Panc1 (cell line): ENCODE measurements around the gene KLK12. TPM values are rescaled to one million over a fixed set of nuclear protein-coding genes. Genes with fewer than 3 reads are reported as not detected.

Source experiments
- ATAC-seq: fragments of 200-7000 bp; cut with Tn5 transposase; 2 replicates; pipeline ENCODE4 v1.9.1; 2020; ENCODE audit warnings: mild to moderate bottlenecking, moderate library complexity
- BruUV-seq: library from RNA; stranded (reverse); fragments of 400-500 nt; replicated peaks from 2 replicates; lab custom pipeline; 2021; lab: Mats Ljungman, UMichigan
- CTCF ChIA-PET: fragments of 300-600 bp; sonication (Branson Sonifier 250); formaldehyde crosslinking; loops from one replicate; lab custom pipeline; 2022; ENCODE audit warnings: antibody characterized with exemption; lab: Charles Lee
- POLR2A ChIA-PET: fragments of 300-600 bp; sonication (Branson Sonifier 250); formaldehyde crosslinking; loops from one replicate; lab custom pipeline; 2022; ENCODE audit warnings: antibody characterized with exemption; lab: Charles Lee
- DNase-seq: peaks from one replicate; pipeline ENCODE4 v3.0.0-alpha.2; 2010; ENCODE audit warnings: low read depth, low spot score
- H3K27ac ChIP-seq: 2 replicates; pipeline ENCODE4 v1.5.1; 2011; ENCODE audit warnings: mild to moderate bottlenecking, low read length, inconsistent platforms
- H3K27me3 ChIP-seq: fragments of 200-500 bp; sonication (Bioruptor generic); 2 replicates; pipeline ENCODE4 v1.6.0; 2014; ENCODE audit warnings: low read length, inconsistent platforms; ENCODE audit not compliant: control insufficient read depth, insufficient read depth
- H3K36me3 ChIP-seq: fragments of 200-500 bp; sonication (Bioruptor generic); 2 replicates; pipeline ENCODE4 v1.5.1; 2014; ENCODE audit warnings: inconsistent platforms, mild to moderate bottlenecking, low read length, moderate library complexity; ENCODE audit not compliant: control insufficient read depth, insufficient read depth
- H3K4me1 ChIP-seq: 2 replicates; pipeline ENCODE4 v1.5.1; 2011; ENCODE audit warnings: inconsistent platforms, mild to moderate bottlenecking, low read length, moderate library complexity; ENCODE audit not compliant: control insufficient read depth, insufficient read depth
- H3K4me3 ChIP-seq, 2 experiments: 2 replicates each; pipeline ENCODE4 v1.5.1; 2011 to 2012; ENCODE audit warnings: low read depth in 2 of 2, low read length in 2 of 2, mild to moderate bottlenecking in 2 of 2, inconsistent platforms in 1 of 2, moderate library complexity in 1 of 2
- H3K9me3 ChIP-seq: fragments of 200-500 bp; sonication (Bioruptor generic); 2 replicates; pipeline ENCODE4 v1.5.1; 2014; ENCODE audit warnings: low read depth, mild to moderate bottlenecking, inconsistent platforms, low read length, moderate library complexity; ENCODE audit not compliant: control insufficient read depth, insufficient read depth
- CTCF ChIP-seq: fragments of 450-650 bp; IDR thresholded peaks from 2 replicates; pipeline ENCODE4 v1.5.1; 2017; ENCODE audit warnings: mild to moderate bottlenecking
- POLR2AphosphoS5 ChIP-seq: IDR thresholded peaks from 2 replicates; pipeline ENCODE4 v1.6.1; 2012; ENCODE audit warnings: mild to moderate bottlenecking, low read depth, low read length, moderate library complexity
- REST ChIP-seq, 2 experiments: IDR thresholded peaks; 2 replicates each; pipeline ENCODE4 v1.6.1; 2011 to 2012; ENCODE audit warnings: low read depth in 2 of 2, control low read depth in 1 of 2, low read length in 1 of 2, mild to moderate bottlenecking in 1 of 2, moderate library complexity in 1 of 2; ENCODE audit not compliant: insufficient read depth in 1 of 2
- SIN3A ChIP-seq: IDR thresholded peaks from 2 replicates; pipeline ENCODE4 v1.6.1; 2012; ENCODE audit warnings: low read depth, mild to moderate bottlenecking, low read length, moderate library complexity, borderline replicate concordance; ENCODE audit not compliant: insufficient read depth
- TCF7L2 ChIP-seq: IDR thresholded peaks from 2 replicates; pipeline ENCODE4 v1.6.1; 2011; ENCODE audit warnings: mild to moderate bottlenecking, low read depth, low read length, inconsistent platforms
- in situ Hi-C: cut with HindIII; loops from 2 replicates; pipeline ENCODE4 v1.10.0; 2016; ENCODE audit warnings: low sequenced_read_pairs, low pct_unique_long_range_greater_than_20kb
- intact Hi-C: fragments of 100-400 bp; cut with micrococcal nuclease; formaldehyde crosslinking; loops from one replicate; pipeline ENCODE4 v1.10.0; 2022; ENCODE audit not compliant: unreplicated experiment
- total RNA-seq: library from RNA; stranded (reverse); gene quantifications from one replicate; pipeline ENCODE4 v1.2.1, GENCODE V29; 2021; ENCODE audit not compliant: unreplicated experiment

KLK12 gene
- total RNA-seq, 1 experiment from 2014 or later = not detected

- peaks cover 2% of the 10 kb centered on the region; the same call in 1 of the 2 replicates for H3K27me3 ChIP-seq
- no peak for DNase-seq
- no TSS peak for BruUV-seq
- no peak overlapping the region for H3K4me3 ChIP-seq
- H3K9me3 ChIP-seq = no peaks in the 10 kb centered on the region
- no peak overlapping the region for H3K27ac ChIP-seq
- POLR2A ChIA-PET = interaction anchor here (0.6 kb wide), 1 partner anchor 120 kb away, joined by 4 read pairs; no protein-coding TSS in a partner anchor
- H3K36me3 ChIP-seq = no peaks in the 10 kb centered on the region; the same call in 1 of the 2 replicates
- in situ Hi-C loops (no loop called here), intact Hi-C loops (loop anchor here (2.0 kb wide), 1 partner anchor 85 kb away; no protein-coding TSS in a partner anchor)
- CTCF ChIA-PET = interaction anchor here (2.3 kb wide), 1 partner anchor 87 kb away, joined by 15 read pairs; no protein-coding TSS in a partner anchor
- no peak for ATAC-seq
- TF ChIP-seq SIN3A (no peak), CTCF (no peak), POLR2AphosphoS5 (no peak), REST (IDR thresholded peaks at IDR 0.05; ENCODE audit: insufficient read depth in 1 of 2, low read depth in 2 of 2, low read length in 1 of 2) (no peak), TCF7L2 (no peak)
- no peaks in the 10 kb centered on the region; the same call in 1 of the 2 replicates for H3K4me1 ChIP-seq
Measured at GRCh38 chr19:51015691-51016267, 19.0 kb downstream of the KLK12 start.

- ChIA-PET POLR2A (no interaction called here), CTCF (no interaction called here)
- intact Hi-C loops (loop anchor here (2.0 kb wide), 1 partner anchor 83 kb away; no protein-coding TSS in a partner anchor), in situ Hi-C loops (no loop called here)
- H3K27ac ChIP-seq = no peak overlapping the region
- TF ChIP-seq TCF7L2 = no peak
- H3K27me3 ChIP-seq = peaks cover 2% of the 10 kb centered on the region; the same call in 1 of the 2 replicates
- no peak for DNase-seq
- ATAC-seq = no peak
- no peak overlapping the region for H3K4me3 ChIP-seq
- no peaks in the 10 kb centered on the region for H3K9me3 ChIP-seq
- no peaks in the 10 kb centered on the region for H3K4me1 ChIP-seq
- H3K36me3 ChIP-seq = no peaks in the 10 kb centered on the region; the same call in 1 of the 2 replicates
- BruUV-seq = no TSS peak
Measured at GRCh38 chr19:51014242-51014641, 20.6 kb downstream of the KLK12 start.

GRCh38 chr19:51012661-51013190 lies 22.1 kb downstream of the KLK12 start:
- in situ Hi-C loops (no loop called here), intact Hi-C loops (no loop called here)
- ATAC-seq = no peak
- ChIA-PET POLR2A (no interaction called here), CTCF (no interaction called here)
- Histone ChIP-seq H3K36me3 (no peaks in the 10 kb centered on the region; the same call in 1 of the 2 replicates), H3K4me1 (no peaks in the 10 kb centered on the region), H3K27ac (no peak overlapping the region), H3K4me3 (no peak overlapping the region), H3K9me3 (no peaks in the 10 kb centered on the region), H3K27me3 (no peaks in the 10 kb centered on the region)
- TF ChIP-seq CTCF (no peak), SIN3A (no peak), TCF7L2 (no peak), POLR2AphosphoS5 (no peak), REST (IDR thresholded peaks at IDR 0.05; ENCODE audit: insufficient read depth in 1 of 2, low read depth in 2 of 2, low read length in 1 of 2) (no peak)
- BruUV-seq = no TSS peak
- DNase-seq = no peak
